ENCODE data around the gene DPP6.

Gene DPP6

GRCh38 chr7:154424350-154424749, 372.2 kb downstream of the DPP6 start:
- no peak for DNase-seq

- no peak for DNase-seq
Measured at GRCh38 chr7:154425271-154425670, 373.1 kb downstream of the DPP6 start.

- no peak for DNase-seq
Measured at GRCh38 chr7:154426778-154427177, 374.6 kb downstream of the DPP6 start.

GRCh38 chr7:154427533-154427932, 375.3 kb downstream of the DPP6 start:
- DNase-seq: no peak

GRCh38 chr7:154429666-154430404, 377.6 kb downstream of the DPP6 start:
- DNase-seq: no peak

- no peak for DNase-seq
Measured at GRCh38 chr7:154430640-154431039, 378.4 kb downstream of the DPP6 start.

GRCh38 chr7:154431045-154431444, 378.8 kb downstream of the DPP6 start:
- no peak for DNase-seq

- DNase-seq: no peak
Measured at GRCh38 chr7:154433632-154434598, 381.7 kb downstream of the DPP6 start.

- DNase-seq: no peak
Measured at GRCh38 chr7:154436560-154436959, 384.4 kb downstream of the DPP6 start.

- no peak for DNase-seq
Measured at GRCh38 chr7:154437234-154437633, 385.0 kb downstream of the DPP6 start.

GRCh38 chr7:154438571-154439367, 386.6 kb downstream of the DPP6 start:
- no peak for DNase-seq

- DNase-seq: no peak
Measured at GRCh38 chr7:154440058-154440457, 387.9 kb downstream of the DPP6 start.

- DNase-seq: no peak
Measured at GRCh38 chr7:154440651-154441050, 388.5 kb downstream of the DPP6 start.

- DNase-seq: no peak
Measured at GRCh38 chr7:154441811-154442210, 389.6 kb downstream of the DPP6 start.

GRCh38 chr7:154442939-154443338, 390.7 kb downstream of the DPP6 start:
- no peak for DNase-seq

GRCh38 chr7:154450451-154450850, 398.3 kb downstream of the DPP6 start:
- DNase-seq: no peak

- DNase-seq: no peak
Measured at GRCh38 chr7:154451480-154452457, 399.6 kb downstream of the DPP6 start.

GRCh38 chr7:154463794-154464193, 411.6 kb downstream of the DPP6 start:
- no peak for DNase-seq

- DNase-seq: no peak
Measured at GRCh38 chr7:154469652-154470051, 417.5 kb downstream of the DPP6 start.

GRCh38 chr7:154472343-154472742, 420.1 kb downstream of the DPP6 start:
- DNase-seq: no peak

- no peak for DNase-seq
Measured at GRCh38 chr7:154473360-154473759, 421.2 kb downstream of the DPP6 start.

All from GOT3 (cell line).